Brain microvascular endothelial cell (primary cell): Measurements from ENCODE around the gene PRRT1.

ENCODE experiments used
- DNase-seq: peaks from one replicate; pipeline ENCODE4 v3.0.0-alpha.2; 2020
- H3K27ac ChIP-seq: fragments of 250-450 bp; sonication (Bioruptor Pico); 2 replicates; pipeline ENCODE4 v1.5.1; 2020; ENCODE audit warnings: mild to moderate bottlenecking, moderate library complexity
- H3K27me3 ChIP-seq: fragments of 250-450 bp; sonication (Bioruptor Pico); replicated peaks from 2 replicates; pipeline ENCODE4 v1.5.1; 2020; ENCODE audit warnings: mild to moderate bottlenecking
- H3K36me3 ChIP-seq: fragments of 250-450 bp; sonication (Bioruptor Pico); replicated peaks from 2 replicates; pipeline ENCODE4 v1.5.1; 2020; ENCODE audit warnings: mild to moderate bottlenecking
- H3K4me3 ChIP-seq: 2 replicates; pipeline ENCODE4 v1.5.1; 2011; ENCODE audit warnings: low read depth, mild to moderate bottlenecking, control low read depth, low read length, moderate library complexity
- CTCF ChIP-seq: IDR thresholded peaks from 2 replicates; pipeline ENCODE4 v1.5.1; 2011; ENCODE audit warnings: low read depth, mild to moderate bottlenecking, moderate library complexity, low read length, control low read depth, inconsistent platforms; ENCODE audit errors: missing control alignments
- in situ Hi-C: cut with HindIII; loops from 2 replicates; pipeline ENCODE4 v1.10.0; 2017; ENCODE audit warnings: low sequenced_read_pairs, low pct_ligation_motif_present

The PRRT1 gene

GRCh38 chr6:32110632-32111031 lies 41.1 kb downstream of the PRRT1 start:
- Histone ChIP-seq H3K27ac (no peak overlapping the region), H3K27me3 (peaks cover 10% of the 10 kb centered on the region), H3K4me3 (no peak overlapping the region), H3K36me3 (peaks cover 3% of the 10 kb centered on the region)
- DNase-seq: no peak
- no peak for TF ChIP-seq CTCF
- in situ Hi-C loops: no loop called here

- no peak for DNase-seq
- H3K27ac ChIP-seq: no peak overlapping the region
Observed at GRCh38 chr6:32109765-32110160, 42.0 kb downstream of the PRRT1 start.

GRCh38 chr6:32109114-32109764 lies 42.5 kb downstream of the PRRT1 start, which contains the start of gene TNXB:
Gene TNXB, minus strand, starts transcription at chr6:32109338. Its CDS starts 11,140 bp downstream, at chr6:32098198.
- Histone ChIP-seq H3K27me3 (peaks cover 10% of the 10 kb centered on the region), H3K27ac (no peak within 1 kb of the TSS), H3K36me3 (no peaks in the 10 kb centered on the region), H3K4me3 (no peak within 1 kb of the TSS)
- in situ Hi-C loops: no loop called here
- no peak for DNase-seq
- TF ChIP-seq CTCF: no peak

More at GRCh38 chr6:32109765-32110160, 42.0 kb downstream of the PRRT1 start:
- no peak overlapping the region for H3K4me3 ChIP-seq
- TF ChIP-seq CTCF: no peak
- H3K27me3 ChIP-seq: peaks cover 10% of the 10 kb centered on the region
- in situ Hi-C loops: no loop called here
- H3K36me3 ChIP-seq: no peaks in the 10 kb centered on the region

- no peak for TF ChIP-seq CTCF
- no peak overlapping the region for H3K27ac ChIP-seq
Observed at GRCh38 chr6:32108727-32109113, 43.0 kb downstream of the PRRT1 start.

GRCh38 chr6:32108094-32108627 lies 43.6 kb downstream of the PRRT1 start:
- TF ChIP-seq CTCF: no peak
- in situ Hi-C loops: no loop called here
- no peaks in the 10 kb centered on the region for H3K36me3 ChIP-seq
- peaks cover 10% of the 10 kb centered on the region for H3K27me3 ChIP-seq
- H3K27ac ChIP-seq: no peak overlapping the region
- H3K4me3 ChIP-seq: no peak overlapping the region
- no peak for DNase-seq

More at GRCh38 chr6:32108727-32109113, 43.0 kb downstream of the PRRT1 start:
- H3K36me3 ChIP-seq: no peaks in the 10 kb centered on the region
- DNase-seq: no peak
- H3K27me3 ChIP-seq: peaks cover 10% of the 10 kb centered on the region
- in situ Hi-C loops: no loop called here
- H3K4me3 ChIP-seq: no peak overlapping the region

- TF ChIP-seq CTCF: no peak
- in situ Hi-C loops: no loop called here
- Histone ChIP-seq H3K36me3 (no peaks in the 10 kb centered on the region), H3K27me3 (peaks cover 10% of the 10 kb centered on the region), H3K27ac (no peak overlapping the region), H3K4me3 (no peak overlapping the region)
- DNase-seq: no peak
Observed at GRCh38 chr6:32107406-32107805, 44.3 kb downstream of the PRRT1 start.
